RWPE1 (cell line): ENCODE measurements around the gene CPOX.

Experiments
- CTCF ChIA-PET: fragments of 350-600 bp; sonication (Branson Sonifier 250); formaldehyde crosslinking; extraction: SDS; loops from one replicate; lab custom pipeline; 2021; lab: Yijun Ruan, JAX
- POLR2A ChIA-PET: fragments of 400-600 bp; formaldehyde crosslinking; extraction: SDS; loops from one replicate; lab custom pipeline; 2020; ENCODE audit warnings: antibody characterized with exemption; ENCODE audit not compliant: low non-redundant PET; lab: Yijun Ruan, JAX
- DNase-seq: peaks from one replicate; pipeline ENCODE4 v3.0.0; 2012; ENCODE audit warnings: low spot score
- H3K27ac ChIP-seq: fragments of 450-650 bp; 2 replicates; pipeline ENCODE4 v1.5.1; 2017
- TF ChIP-seq, protein P1 (sequence below): fragments of 450-650 bp; conservative IDR thresholded peaks from 2 replicates; pipeline ENCODE4 v1.5.1; 2017; ENCODE audit warnings: low read depth, mild to moderate bottlenecking

Gene CPOX

DNA sequence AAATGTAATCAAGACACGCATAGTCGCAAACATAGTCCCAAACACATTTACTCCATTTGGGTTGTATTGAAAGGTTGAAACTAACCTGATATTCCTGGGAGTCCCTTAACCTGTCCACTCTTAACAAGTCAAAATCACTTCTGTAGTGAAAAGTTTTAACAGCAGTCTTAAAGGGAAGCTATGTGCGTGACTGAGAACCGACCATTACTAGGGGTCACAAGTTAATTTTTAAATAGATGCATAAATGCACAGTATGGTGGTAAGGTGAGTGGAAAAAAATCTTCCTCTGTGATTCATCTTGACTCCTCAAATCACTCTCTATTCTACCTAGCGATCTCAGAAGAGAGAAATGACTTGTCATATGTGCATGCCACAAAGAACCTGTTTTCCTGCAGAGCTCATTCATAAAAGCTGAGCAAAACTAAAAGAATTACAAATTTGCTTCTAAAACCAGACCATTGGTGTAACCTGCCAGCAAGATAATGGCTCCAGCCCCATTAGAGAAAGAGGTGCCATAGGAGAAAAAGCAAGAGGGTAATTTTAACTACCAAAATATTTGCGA is 56.9 kb downstream of the CPOX start:
- no peak for DNase-seq
- no peak overlapping the region for H3K27ac ChIP-seq
- ChIA-PET CTCF (no interaction called here), POLR2A (no interaction called here)
- TF ChIP-seq, protein P1, sequence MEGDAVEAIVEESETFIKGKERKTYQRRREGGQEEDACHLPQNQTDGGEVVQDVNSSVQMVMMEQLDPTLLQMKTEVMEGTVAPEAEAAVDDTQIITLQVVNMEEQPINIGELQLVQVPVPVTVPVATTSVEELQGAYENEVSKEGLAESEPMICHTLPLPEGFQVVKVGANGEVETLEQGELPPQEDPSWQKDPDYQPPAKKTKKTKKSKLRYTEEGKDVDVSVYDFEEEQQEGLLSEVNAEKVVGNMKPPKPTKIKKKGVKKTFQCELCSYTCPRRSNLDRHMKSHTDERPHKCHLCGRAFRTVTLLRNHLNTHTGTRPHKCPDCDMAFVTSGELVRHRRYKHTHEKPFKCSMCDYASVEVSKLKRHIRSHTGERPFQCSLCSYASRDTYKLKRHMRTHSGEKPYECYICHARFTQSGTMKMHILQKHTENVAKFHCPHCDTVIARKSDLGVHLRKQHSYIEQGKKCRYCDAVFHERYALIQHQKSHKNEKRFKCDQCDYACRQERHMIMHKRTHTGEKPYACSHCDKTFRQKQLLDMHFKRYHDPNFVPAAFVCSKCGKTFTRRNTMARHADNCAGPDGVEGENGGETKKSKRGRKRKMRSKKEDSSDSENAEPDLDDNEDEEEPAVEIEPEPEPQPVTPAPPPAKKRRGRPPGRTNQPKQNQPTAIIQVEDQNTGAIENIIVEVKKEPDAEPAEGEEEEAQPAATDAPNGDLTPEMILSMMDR: no peak

DNA sequence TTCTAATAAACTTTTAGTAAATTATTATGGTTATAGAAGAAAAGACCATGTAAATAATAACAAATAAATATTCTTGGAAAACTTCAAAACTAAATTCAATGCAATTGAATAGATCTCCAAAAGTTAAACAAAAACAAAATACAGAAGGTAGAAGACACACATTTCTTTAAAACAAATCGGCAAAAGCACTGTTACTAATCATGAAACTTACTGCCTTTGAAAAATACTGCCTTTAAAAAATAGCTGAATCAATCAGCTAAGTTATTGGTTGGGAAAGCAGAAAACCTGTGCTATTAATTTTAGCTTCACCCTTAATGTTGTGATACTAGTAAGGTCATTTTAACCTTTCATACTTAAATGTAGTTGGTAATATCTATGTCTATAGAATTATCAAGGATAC is 58.7 kb downstream of the CPOX start:
- no peak for DNase-seq
- no peak overlapping the region for H3K27ac ChIP-seq
- POLR2A ChIA-PET: no interaction called here
- CTCF ChIA-PET: interaction anchor here (0.7 kb wide), 1 partner anchor 12 kb away, joined by 3 read pairs; no protein-coding TSS in a partner anchor
- TF ChIP-seq, protein P1: no peak

DNA sequence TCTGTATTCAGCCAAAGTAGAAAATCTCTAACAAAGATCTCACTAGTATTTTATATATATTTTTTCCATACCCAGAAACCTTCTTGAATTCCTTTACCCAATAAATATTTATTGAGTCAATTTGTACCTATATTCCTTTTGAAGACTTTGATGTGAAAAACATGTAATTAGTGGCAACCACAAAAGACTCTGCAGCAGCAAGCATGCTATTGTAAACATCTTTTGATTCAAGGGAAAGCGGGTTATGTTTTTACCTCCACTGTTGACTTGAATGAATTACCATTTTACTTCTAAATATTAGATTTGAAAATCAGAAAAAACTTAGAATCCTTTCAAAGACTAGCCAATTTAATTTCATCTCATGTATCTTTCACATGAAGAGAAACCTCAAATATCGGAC is 59.2 kb downstream of the CPOX start:
- no peak overlapping the region for H3K27ac ChIP-seq
- no peak for DNase-seq
- ChIA-PET CTCF (interaction anchor here (0.7 kb wide), 1 partner anchor 12 kb away, joined by 3 read pairs; no protein-coding TSS in a partner anchor), POLR2A (no interaction called here)
- TF ChIP-seq, protein P1: no peak

DNA sequence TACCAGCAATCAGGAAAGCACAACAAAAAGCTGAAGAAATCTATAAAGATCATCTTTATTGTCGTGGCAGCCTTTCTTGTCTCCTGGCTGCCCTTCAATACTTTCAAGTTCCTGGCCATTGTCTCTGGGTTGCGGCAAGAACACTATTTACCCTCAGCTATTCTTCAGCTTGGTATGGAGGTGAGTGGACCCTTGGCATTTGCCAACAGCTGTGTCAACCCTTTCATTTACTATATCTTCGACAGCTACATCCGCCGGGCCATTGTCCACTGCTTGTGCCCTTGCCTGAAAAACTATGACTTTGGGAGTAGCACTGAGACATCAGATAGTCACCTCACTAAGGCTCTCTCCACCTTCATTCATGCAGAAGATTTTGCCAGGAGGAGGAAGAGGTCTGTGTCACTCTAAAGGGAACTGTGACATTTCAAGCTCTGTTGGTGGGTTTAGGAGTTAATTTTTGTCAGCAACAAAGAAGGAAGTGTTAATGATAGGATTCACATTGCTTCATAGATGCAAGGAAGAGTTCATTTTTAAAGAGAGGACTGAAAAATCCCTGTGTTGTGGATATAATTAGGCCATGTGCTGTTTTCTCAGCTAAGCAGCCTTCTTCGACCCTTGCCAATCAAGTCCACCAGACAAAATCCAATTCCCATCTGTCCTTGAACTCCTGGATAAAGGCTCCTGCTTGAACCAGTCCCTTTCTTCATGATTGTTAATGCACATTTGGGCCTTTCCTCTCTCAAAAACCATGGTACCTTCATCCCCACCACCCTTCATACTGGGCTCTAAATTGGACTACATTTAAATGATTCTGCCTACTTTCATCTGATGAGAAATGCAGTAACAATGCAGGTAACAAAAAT is 60.5 kb downstream of the CPOX start:
- TF ChIP-seq, protein P1: no peak
- H3K27ac ChIP-seq: no peak overlapping the region
- ChIA-PET CTCF (no interaction called here), POLR2A (no interaction called here)
- DNase-seq: no peak

DNA sequence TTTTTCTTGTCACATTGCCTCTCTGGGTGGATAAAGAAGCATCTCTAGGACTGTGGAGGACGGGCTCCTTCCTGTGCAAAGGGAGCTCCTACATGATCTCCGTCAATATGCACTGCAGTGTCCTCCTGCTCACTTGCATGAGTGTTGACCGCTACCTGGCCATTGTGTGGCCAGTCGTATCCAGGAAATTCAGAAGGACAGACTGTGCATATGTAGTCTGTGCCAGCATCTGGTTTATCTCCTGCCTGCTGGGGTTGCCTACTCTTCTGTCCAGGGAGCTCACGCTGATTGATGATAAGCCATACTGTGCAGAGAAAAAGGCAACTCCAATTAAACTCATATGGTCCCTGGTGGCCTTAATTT is 61.2 kb downstream of the CPOX start:
- ChIA-PET CTCF (interaction anchor here (0.6 kb wide), 1 partner anchor 582 kb away, joined by 6 read pairs; no protein-coding TSS in a partner anchor), POLR2A (no interaction called here)
- no peak overlapping the region for H3K27ac ChIP-seq
- TF ChIP-seq, protein P1: no peak
- DNase-seq: no peak

DNA sequence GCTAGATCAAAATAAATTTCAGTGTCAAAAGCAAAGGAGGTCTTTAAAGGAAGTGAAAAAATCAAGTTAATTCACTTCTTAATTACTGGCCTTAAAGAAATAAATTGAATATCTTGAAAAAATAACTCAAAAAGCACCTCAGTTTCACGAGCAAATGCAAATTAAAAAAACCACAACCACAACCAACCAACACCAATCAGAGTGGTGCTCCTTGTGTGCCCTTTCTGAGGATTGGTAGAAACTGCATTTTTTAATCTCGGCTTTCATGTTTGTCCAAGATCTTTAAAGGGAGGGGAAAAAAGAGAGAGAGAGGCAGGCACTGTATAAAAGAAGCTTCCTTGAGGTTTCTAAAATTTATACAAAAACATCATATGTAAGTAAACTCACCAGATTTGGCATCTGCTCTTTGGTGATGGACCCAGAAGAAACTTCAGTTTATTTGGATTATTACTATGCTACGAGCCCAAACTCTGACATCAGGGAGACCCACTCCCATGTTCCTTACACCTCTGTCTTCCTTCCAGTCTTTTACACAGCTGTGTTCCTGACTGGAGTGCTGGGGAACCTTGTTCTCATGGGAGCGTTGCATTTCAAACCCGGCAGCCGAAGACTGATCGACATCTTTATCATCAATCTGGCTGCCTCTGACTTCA is 61.7 kb downstream of the CPOX start, which contains the start of gene GPR15:
GPR15 (plus strand) TSS at position 357 of the 653 bp plus-strand sequence; CDS start at position 413, 56 bp downstream.
- no peak within 1 kb of the TSS for H3K27ac ChIP-seq
- POLR2A ChIA-PET: no interaction called here
- CTCF ChIA-PET: interaction anchor here (0.6 kb wide), 1 partner anchor 581 kb away, joined by 6 read pairs; no protein-coding TSS in a partner anchor
- DNase-seq: no peak
- TF ChIP-seq, protein P1: no peak
